Transverse colon (tissue), 4 donors: ENCODE data around the gene KCNC4.

ENCODE experiments used
- CTCF ChIP-seq, 5 experiments: fragments of 200-600 bp in 3 of 5; fragments of 450-650 bp in 2 of 5; sonication (generic) in 3 of 5; IDR thresholded peaks; 1 replicate in 2 of 5; 2 replicates in 3 of 5; pipeline ENCODE4 v1.5.1; 2016 to 2017; ENCODE audit warnings: antibody characterized with exemption in 5 of 5, inconsistent platforms in 3 of 5, mild to moderate bottlenecking in 2 of 5, moderate library complexity in 1 of 5
- POLR2A ChIP-seq: fragments of 450-650 bp; IDR thresholded peaks from one replicate; pipeline ENCODE4 v1.6.1; 2016; ENCODE audit warnings: antibody characterized with exemption, mild to moderate bottlenecking, moderate library complexity
- POLR2AphosphoS5 ChIP-seq, 3 donors: sonication (generic); formaldehyde crosslinking; IDR thresholded peaks; one replicate each; pipeline ENCODE4 v1.6.1; 2016; ENCODE audit warnings: antibody characterized with exemption in 3 of 3

DNA sequence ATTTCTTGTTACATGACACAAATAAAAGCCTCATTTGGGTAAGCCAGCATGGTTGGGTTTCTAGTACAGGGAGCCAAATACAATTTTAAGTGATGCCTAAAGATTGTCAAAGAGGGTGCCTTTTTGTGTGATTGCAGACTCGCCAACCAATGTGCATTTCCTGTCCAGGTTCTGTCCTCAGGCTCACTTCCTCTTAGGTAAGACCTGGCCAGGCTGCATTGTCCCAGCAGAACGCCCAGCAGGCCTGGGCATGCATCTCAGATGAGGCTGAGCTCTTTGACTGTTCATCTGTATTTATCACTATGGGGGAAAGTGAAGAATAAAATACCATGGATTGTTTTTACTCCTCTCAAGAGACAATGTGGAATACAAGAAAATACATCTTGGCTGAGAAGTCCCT lies 49.7 kb downstream of the KCNC4 start:
- TF ChIP-seq POLR2A (no peak), CTCF (IDR thresholded peaks at IDR 0.05) (no peak), POLR2AphosphoS5 (IDR thresholded peaks at IDR 0.05) (no peak)
